Measurements from ENCODE around the gene MN1. TPM values are rescaled to one million over a fixed set of nuclear protein-coding genes. Genes with fewer than 3 reads are reported as not detected.

The MN1 gene
- total RNA-seq, 3 donors from 2014 or later, result 0.49 to 7.6 (median 1.8) TPM

GRCh38 chr22:27717094-27717493, 84.5 kb downstream of the MN1 start:
- Histone ChIP-seq H3K4me3 (no peak overlapping the region), H3K9me3 (no peaks in the 10 kb centered on the region), H3K4me1 (ENCODE audit: low read depth) (peaks cover 2% of the 10 kb centered on the region), H3K36me3 (ENCODE audit: low read depth) (no peaks in the 10 kb centered on the region)
- DNase-seq (no peak), ATAC-seq (no peak)
- intact Hi-C loops (cut with DNase I, micrococcal nuclease), result no loop called here
- no peak for TF ChIP-seq CTCF (IDR thresholded peaks at IDR 0.05)

- H3K4me1 ChIP-seq (ENCODE audit: low read depth), result peaks cover 2% of the 10 kb centered on the region
- H3K9me3 ChIP-seq, result no peaks in the 10 kb centered on the region
- ATAC-seq (no peak), DNase-seq (no peak)
- no peak for TF ChIP-seq CTCF (IDR thresholded peaks at IDR 0.05)
- H3K36me3 ChIP-seq (ENCODE audit: low read depth), result no peaks in the 10 kb centered on the region
- intact Hi-C loops (cut with DNase I, micrococcal nuclease), result no loop called here
- H3K4me3 ChIP-seq, result no peak overlapping the region
Observed at GRCh38 chr22:27716074-27716473, 85.5 kb downstream of the MN1 start.

GRCh38 chr22:27715106-27715505, 86.5 kb downstream of the MN1 start:
- intact Hi-C loops (cut with DNase I, micrococcal nuclease), result no loop called here
- TF ChIP-seq CTCF (IDR thresholded peaks at IDR 0.05), result no peak
- no peaks in the 10 kb centered on the region for H3K9me3 ChIP-seq
- DNase-seq (no peak), ATAC-seq (no peak)
- peaks cover 2% of the 10 kb centered on the region for H3K4me1 ChIP-seq (ENCODE audit: low read depth)
- H3K4me3 ChIP-seq, result no peak overlapping the region
- no peaks in the 10 kb centered on the region for H3K36me3 ChIP-seq (ENCODE audit: low read depth)

GRCh38 chr22:27714068-27714467, 87.5 kb downstream of the MN1 start:
- no peaks in the 10 kb centered on the region for H3K9me3 ChIP-seq
- intact Hi-C loops (cut with DNase I, micrococcal nuclease), result no loop called here
- H3K36me3 ChIP-seq (ENCODE audit: low read depth), result no peaks in the 10 kb centered on the region
- TF ChIP-seq CTCF (IDR thresholded peaks at IDR 0.05), result no peak
- DNase-seq (peak in 1 of 3 donors; percentile 16), ATAC-seq (no peak)
- H3K4me3 ChIP-seq, result no peak overlapping the region
- H3K4me1 ChIP-seq (ENCODE audit: low read depth), result peaks cover 2% of the 10 kb centered on the region

- Histone ChIP-seq H3K36me3 (ENCODE audit: low read depth) (no peaks in the 10 kb centered on the region), H3K4me1 (ENCODE audit: low read depth) (peaks cover 2% of the 10 kb centered on the region), H3K4me3 (no peak overlapping the region), H3K9me3 (no peaks in the 10 kb centered on the region)
- ATAC-seq, result no peak
- TF ChIP-seq CTCF (IDR thresholded peaks at IDR 0.05), result no peak
- intact Hi-C loops (cut with DNase I, micrococcal nuclease), result no loop called here
- DNase-seq, result no peak
Observed at GRCh38 chr22:27713461-27713860, 88.1 kb downstream of the MN1 start.

- Histone ChIP-seq H3K9me3 (no peaks in the 10 kb centered on the region), H3K4me3 (no peak overlapping the region), H3K36me3 (ENCODE audit: low read depth) (no peaks in the 10 kb centered on the region), H3K4me1 (ENCODE audit: low read depth) (no peaks in the 10 kb centered on the region)
- DNase-seq, result no peak
- no peak for TF ChIP-seq CTCF (IDR thresholded peaks at IDR 0.05)
- no peak for ATAC-seq
- intact Hi-C loops (cut with DNase I, micrococcal nuclease), result no loop called here
Observed at GRCh38 chr22:27711756-27712155, 89.8 kb downstream of the MN1 start.

Measured in mucosa of descending colon (tissue), 3 donors.